Hematopoietic multipotent progenitor cell treated with erythropoietin and hydrocortisone succinate and interleukin-3 and kit ligand, for 8 days (in vitro differentiated cells): Measurements from ENCODE around the gene MYO18B.

Experiments used
- DNase-seq: peaks from one replicate; pipeline ENCODE4 v3.0.0-alpha.2; 2015

Gene MYO18B

GRCh38 chr22:25751174-25751581 is 9.2 kb downstream of the MYO18B start:
- no peak for DNase-seq

DNA sequence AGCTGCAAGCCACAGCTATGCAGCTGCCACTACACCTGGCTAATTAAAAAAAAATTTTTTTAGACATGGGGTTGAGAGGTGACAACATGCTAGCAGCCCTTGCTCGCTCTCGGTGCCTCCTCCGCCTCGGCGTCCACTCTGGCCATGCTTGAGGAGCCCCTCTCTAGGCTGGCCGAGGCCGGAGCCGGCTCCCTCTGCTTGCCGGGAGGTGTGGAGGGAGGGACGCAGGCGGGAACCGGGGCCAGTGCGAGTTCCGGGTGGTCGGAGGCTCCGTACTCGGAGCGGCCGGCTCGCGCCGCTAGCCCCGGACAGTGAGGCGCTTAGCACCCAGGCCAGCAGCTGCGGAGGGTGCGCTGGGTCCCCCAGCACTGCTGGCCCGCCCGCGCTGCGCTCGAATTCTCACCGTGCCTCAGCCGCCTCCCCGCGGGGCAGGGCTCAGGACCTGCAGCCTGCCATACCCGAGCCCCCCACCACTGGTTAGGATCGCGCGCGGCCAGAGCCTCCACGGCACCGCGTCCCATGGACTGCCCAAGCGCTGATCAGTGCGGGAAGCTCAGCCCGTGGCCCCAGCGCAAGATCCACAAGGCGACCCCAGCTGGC is 10.7 kb downstream of the MYO18B start:
- DNase-seq, result no peak

DNA sequence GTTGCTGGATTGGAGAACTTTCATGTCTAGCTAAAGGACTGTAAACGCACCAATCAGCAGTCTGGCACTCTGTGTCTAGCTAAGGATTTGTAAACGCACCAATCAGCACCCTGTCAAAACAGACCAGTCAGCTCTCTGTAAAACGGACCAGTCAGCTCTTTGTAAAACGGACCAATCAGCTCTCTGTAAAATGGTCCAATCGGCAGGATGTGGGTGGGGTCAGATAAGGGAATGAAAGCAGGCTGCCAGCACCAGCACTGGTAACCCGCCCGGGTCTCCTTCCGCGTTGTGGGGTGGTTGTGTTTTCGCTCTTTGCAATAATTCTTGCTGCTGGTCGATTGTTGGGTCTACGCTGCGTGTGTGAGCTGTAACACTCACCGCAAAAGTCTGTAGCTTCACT is 11.3 kb downstream of the MYO18B start:
- no peak for DNase-seq

DNA sequence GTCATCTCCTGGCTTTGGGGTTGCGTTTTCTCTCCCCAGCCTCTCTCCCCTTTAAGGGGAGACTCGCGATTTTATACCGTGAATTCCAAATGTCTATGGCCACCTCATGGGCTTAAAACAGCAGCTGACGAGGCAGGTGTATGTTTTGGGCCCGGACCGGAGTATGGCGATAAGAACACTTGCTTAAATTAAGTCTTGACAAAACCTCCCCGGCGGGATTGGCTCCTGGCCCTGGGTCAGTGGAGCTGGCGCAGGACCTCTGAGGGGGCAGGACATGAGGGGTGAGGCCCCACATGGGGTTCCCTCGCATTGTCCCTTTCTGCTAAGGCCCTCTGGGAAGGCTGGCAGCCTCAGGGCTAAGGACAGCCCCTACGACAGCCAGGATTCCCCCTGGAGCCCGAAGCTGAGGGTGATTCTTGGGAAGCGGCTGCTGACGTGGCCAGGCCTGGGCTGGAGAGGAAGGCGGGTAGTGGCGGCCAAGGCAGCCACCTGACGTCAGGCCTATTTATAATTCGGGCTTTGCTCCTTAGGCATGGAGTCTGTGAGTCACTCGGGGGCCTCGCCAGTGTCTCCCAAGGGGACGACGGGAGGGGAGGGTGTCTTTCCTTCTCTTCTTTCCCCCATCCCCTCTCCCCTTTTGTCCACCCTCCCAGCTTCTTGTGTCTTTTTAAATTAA is 12.7 kb downstream of the MYO18B start:
- DNase-seq, result no peak

DNA sequence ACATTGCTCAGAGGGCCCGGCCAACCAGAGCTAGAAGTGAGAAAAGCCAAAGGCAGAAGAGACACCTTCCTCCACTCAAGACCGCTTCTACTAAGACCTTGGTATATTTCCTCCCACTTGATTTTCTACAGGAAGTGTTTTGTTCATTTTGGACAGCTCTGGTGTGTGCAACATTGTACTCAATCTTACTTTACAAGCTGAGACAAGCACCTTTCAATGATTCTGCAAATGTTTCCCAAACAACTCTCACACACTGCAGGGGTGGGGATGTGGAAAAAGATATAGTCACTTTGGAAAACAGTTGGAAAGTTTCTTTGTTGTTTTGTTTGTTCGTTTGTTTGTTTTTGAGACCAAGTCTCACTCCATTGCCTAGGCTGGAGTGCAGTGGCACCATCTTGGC is 15.7 kb downstream of the MYO18B start:
- no peak for DNase-seq

DNA sequence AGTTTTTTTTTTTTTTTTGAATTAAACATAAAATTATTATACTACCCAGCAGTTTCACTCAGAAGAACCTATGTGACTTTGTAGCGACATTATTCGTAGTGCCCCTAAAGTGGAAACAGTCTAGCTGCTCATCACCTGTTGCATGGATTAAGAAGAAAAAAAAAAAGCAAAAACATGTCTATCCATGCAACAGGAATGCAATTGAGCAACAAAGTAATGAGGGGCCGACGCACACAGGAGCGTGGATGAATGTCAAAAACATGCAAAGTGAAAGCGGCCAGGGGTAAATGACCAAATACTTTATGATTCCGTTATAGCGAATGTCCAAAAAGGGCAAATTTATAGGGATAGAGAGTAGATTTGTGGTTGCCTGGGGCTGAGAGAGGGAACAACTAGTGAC is 16.3 kb downstream of the MYO18B start:
- DNase-seq, result no peak

DNA sequence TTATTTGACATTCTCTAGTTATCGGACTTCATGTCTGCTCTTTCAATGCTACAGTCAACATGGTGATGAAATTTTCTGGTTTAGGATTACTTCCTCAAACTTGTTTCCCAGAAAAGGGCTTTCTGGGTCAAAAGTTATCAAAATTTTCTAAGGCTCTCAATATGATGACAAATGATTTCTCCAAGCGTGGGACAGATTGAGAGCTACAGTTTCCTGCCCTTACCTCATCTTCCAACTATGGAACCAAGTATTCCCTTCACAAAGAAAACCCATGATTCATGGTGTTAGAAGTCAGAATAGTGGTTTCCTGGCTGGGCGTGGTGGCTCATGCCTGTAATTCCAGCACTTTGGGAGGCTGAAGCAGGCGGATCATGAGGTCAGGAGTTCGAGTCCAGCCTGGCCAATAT is 17.8 kb downstream of the MYO18B start:
- peak; percentile 8 for DNase-seq

- DNase-seq, result no peak
These were observed 18.3 kb downstream of the MYO18B start for GRCh38 chr22:25760294-25760693.

DNA sequence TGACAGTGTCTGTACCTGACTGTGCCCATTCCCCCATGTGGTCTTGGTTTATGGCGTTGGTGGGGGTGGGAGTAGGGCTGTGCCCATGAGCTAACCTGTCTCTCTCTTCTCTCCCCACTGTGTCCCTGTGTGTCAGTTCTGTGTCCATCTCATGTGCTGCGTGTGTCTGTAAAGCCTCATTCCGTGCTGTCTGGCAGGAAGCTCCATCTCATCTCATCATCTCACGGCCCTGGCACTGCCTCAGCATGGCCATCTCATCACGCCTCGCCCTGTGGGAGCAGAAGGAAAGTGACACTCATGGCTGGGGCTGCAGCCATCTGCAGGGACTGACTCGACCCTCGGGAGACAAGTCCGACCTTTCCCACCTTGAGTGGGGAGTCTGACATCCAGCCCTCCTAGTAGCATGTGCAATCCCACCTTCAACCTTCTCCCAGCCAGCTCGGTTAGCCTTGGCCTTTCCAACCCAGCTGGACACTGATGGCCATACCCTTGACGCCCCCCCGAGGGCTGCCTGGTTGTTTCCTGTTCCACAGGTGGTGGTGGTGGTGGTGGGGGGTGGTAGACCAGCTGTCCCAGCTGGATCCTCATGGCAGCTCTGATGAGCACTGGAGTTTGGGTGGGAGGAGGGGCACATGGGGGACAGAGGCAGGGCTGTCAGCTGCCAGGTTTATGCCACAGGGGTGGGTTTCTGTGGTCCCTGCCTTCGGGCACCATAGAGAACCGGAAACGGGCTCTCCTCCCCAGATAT is 19.0 kb downstream of the MYO18B start:
- DNase-seq, result no peak

DNA sequence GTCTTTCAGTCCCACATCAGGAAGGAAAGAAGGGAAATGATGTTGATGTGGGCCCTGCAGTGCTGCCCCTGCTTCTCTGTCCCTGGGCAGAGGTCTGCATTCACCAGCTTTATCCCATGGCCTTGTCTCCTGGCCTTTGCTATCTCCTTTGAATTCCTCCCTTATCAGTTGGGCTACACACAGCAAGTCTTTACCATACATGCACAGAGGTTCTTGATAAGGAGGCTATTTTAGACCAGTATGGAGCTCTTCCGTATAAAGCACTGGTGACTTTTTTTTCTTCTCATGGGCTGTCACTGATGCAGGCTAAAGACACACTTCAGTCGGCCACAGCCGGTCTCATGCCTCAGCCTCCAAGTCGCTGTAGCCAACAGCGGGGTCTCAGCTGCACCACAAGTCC is 20.2 kb downstream of the MYO18B start:
- DNase-seq, result peak; percentile 73

- DNase-seq, result no peak
These were observed 21.3 kb downstream of the MYO18B start for GRCh38 chr22:25763239-25763777.

DNA sequence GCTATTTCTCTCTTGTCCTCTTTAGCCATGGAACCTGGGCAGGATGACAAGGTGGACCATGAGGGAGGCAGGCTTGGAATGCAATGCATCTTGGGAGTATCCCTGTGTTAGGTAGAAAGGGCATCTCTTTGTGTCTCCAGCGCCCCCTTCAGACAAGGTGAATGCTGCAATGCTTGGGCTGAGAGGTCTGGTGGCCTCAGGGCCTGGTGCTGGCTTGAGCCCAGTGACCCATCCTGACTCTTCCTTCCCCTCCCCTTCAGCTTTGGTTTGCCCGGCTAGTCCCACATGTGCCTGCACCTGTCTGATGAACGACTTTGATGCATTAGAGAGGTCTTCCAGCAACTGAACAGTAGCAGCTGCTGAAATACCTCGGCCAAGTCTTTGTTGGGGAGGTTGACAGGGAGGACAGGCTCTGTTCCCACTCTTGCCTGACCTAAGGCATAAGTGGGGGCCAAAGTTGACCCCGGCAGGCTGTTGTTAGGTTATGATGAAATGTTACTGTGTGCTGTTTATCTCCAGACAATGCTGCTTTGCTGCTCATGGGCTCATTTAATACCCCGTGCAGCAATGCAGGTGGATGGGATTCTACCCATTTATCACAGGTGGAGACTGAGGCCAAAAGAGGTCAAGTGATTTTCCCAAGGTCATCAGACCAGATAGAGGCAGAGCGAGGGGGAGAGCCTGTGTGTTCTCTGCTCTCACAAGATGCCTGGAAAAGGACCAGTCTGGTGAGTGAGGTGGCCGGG is 22.5 kb downstream of the MYO18B start:
- DNase-seq, result no peak

- no peak for DNase-seq
These were observed 23.0 kb downstream of the MYO18B start for GRCh38 chr22:25765016-25765367.

- no peak for DNase-seq
These were observed 23.8 kb downstream of the MYO18B start for GRCh38 chr22:25765801-25766200.

DNA sequence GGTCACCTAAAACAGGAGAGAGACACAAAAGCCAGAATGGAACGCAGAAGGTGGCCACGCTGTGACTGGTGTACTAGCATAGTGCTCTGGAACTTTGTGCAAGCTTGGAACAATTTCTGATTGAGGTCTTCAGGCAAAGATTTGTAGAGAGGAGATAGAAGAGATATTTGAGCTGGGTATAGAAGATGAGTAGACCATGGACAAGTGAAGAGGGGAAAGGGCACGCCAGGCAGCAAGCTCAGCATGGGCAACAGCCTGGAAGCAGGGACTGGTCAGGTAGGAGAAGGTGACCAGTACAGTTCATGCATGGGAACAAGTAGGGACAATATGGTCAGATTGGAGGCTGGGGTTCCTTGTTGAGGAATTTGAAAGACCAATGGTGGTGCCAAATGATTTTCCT is 24.4 kb downstream of the MYO18B start:
- no peak for DNase-seq

DNA sequence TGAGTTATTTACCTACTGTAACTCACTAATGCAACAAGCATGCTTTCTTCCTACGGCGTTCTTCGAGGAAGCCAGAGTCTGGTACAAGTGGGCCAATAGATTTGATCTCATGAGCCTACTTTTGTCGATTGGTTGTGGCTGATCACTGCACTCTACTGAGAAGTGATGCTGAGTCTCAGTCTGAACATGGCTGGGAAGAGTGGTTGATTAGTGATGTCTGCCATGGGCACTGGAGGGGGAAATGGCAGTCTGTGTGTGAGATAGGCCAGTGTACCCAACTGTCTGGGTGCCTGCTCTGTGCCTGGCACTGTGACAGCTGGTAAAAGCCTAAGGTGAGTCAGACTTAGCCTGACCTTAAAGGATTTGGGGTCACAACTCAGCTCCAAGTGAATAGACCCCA is 28.3 kb downstream of the MYO18B start:
- DNase-seq, result no peak

- no peak for DNase-seq
These were observed 30.3 kb downstream of the MYO18B start for GRCh38 chr22:25772288-25772687.

DNA sequence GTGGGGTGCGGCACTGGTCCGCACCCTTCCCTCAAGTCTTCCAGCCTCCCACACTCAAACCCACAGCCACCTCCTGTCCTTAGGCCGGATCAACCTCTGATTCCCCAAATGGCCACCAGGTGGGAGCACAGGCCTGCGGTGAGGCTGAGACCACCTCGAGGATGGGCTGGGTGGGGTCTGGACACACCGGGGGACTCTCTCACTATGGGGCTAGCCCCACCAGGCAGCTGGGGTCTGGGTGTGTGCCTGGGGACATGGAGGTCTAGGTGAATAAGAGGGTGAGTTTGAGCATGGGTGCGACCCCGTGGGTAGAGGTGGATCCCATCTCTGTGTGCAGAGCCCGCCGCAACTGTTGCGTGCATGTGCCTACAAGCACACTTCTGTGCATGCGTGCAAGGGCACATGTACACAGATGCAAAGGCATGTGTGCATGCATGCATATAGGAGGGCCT is 32.6 kb downstream of the MYO18B start:
- DNase-seq, result no peak

DNA sequence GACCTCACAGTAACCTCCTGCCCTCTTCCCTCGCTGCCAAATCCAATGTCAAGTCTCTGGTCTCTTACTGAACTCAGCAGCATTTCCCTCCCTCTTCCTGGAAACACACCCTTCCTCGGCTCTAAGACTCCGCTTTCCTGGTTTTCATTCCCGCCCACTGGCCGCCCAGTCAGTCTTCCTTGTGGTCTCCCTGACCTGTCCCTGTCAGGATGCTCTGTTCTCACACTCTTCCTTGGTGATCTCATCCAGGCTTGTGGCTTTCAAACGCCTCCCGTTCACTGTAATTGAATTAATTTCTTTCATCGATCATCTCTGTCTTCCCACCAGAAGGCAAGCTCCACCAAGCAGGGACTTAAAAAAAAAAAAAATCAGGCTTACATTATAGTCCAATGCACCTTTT is 33.5 kb downstream of the MYO18B start:
- no peak for DNase-seq

- no peak for DNase-seq
These were observed 35.4 kb downstream of the MYO18B start for GRCh38 chr22:25777411-25777810.

GRCh38 chr22:25777870-25778269 is 35.9 kb downstream of the MYO18B start:
- DNase-seq, result peak; percentile 53

DNA sequence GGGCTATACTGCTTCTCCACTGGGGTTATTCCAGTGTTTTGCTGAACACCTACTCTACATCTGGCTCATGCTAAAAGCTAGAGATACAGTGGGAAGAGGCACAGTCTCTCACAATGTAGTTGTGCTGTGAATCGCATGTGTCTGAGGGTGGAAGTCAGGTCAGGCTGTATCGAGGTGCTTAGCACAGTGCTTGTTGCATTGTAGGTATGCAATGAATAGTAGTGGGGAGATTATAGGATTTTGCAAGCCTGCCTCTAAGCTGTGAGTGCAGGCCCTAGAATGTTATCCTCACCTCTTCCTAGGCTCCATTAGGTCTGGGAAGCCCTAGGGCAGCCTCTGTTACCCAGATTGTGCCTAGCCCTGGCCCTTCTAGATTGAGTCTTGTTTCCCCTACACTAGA is 37.4 kb downstream of the MYO18B start:
- DNase-seq, result no peak

GRCh38 chr22:25779890-25780289 is 37.9 kb downstream of the MYO18B start:
- DNase-seq, result no peak
